OCI-LY1 (cell line): Measurements from ENCODE around the gene ADORA3.

ENCODE experiments used
- CTCF ChIP-seq: fragments of 200-600 bp; sonication (generic), shearing (Covaris generic); IDR thresholded peaks from 2 replicates; pipeline ENCODE4 v1.5.1; 2017; ENCODE audit warnings: mild to moderate bottlenecking, antibody characterized with exemption, low read length, moderate library complexity, mixed read lengths
- EZH2 ChIP-seq: fragments of 200-600 bp; sonication (generic), shearing (Covaris generic); IDR thresholded peaks from 2 replicates; pipeline ENCODE4 v1.8.0; 2017; ENCODE audit warnings: borderline replicate concordance, mixed run types, mild to moderate bottlenecking, antibody characterized with exemption, low read length, moderate library complexity, mixed read lengths

- TF ChIP-seq CTCF (no peak), EZH2 (no peak)
These were observed 32.1 kb upstream of the ADORA3 start for GRCh38 chr1:111535256-111536191.
